IPS DF 19.7 (cell line): ENCODE measurements around the gene MANBA.

Source experiments
- DNase-seq: peaks from one replicate; pipeline ENCODE4 v3.0.0-alpha.2; 2013; ENCODE audit warnings: low read depth, low spot score

Gene MANBA

DNA sequence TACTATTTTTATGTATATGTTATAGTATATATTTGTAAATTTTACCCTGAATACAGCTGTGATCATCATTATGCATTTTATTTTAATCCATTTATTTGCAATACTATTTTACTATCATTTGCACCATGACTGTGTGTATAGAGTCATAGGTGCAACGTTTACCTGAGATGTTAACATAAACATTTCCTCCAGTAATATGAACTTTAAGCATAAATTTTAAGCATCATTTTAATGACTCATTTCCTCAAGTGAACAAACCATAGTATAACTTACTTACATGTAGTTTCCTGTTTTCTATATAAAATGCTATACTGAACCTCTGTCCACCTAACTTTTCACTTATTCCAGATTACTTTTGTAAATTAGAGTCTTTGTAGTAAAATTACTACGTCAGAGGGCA, 166.8 kb downstream of the MANBA start:
- DNase-seq, result no peak

DNA sequence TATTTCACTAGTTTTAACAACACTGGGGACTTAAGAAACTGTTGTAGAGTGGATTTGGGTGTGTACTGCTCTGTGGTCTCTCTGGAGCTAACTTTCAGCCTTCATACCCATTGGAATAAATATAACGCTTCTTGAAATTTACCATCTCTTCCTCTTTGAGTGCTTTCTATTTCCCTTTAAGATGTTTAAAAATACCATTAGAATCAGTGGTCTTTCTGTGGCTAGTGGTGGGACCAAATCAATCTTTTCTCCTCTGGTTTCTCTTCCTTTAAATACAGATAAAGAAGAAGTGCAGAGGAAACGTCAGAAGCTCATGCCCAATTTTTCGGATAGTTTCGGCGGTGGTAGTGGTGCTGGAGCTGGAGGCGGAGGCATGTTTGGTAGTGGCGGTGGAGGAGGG, 167.6 kb downstream of the MANBA start:
- no peak for DNase-seq

DNA sequence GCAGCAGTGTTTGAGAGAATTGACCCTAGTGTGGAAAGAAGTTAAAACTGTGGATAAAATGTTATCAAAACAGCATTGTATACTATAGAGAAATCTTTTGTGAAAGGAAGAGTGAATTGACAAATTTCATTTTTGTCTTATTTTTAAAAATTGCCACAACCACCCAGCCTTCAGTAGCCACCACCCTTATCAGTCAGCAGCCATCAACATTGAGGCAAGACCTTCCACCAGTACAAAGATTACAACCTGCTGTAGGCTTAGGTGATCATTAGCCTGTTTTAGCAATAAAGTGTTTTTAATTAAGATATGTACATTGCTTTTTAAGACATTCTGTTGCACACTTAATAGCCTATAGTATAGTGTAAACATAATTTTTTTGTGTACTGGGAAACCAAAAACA, 168.5 kb downstream of the MANBA start:
- no peak for DNase-seq

DNA sequence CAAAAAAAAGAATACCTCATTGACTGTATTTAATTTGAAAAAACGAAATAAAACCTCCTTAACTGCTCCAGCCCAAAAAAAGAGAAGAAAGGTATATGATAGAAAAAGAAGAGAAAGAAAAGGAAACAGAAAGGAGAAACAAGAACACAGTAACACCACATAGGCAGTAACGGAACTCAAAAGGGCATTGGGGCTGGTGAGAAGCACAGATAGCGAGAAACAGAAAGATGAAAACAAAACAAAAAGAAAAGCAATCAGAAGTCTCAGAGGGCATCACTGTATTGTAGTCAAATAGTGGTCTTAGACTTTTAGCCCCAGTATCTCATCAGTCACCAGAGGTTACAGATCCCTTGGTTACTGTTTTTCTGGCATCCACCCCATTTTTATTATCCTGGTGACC, 171.0 kb downstream of the MANBA start:
- no peak for DNase-seq

DNA sequence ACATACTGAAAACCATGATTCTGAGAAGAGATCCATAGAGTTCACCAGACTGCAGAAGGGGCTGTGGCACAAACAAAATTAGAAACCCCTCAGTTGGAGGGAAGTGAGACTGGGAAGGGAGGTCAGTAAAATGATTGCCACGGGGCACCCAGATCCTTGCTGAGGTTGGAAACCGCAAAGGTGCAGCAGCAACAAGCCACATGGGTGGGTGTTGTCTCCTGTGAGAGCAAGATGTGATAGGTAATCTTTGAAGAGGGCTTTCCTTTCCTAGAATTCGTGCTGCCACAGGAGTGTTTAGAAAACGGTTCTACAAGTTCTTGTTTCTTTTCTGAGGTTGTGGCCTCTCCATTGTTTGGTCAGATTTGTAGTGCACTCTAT, 174.1 kb downstream of the MANBA start:
- DNase-seq, result no peak

DNA sequence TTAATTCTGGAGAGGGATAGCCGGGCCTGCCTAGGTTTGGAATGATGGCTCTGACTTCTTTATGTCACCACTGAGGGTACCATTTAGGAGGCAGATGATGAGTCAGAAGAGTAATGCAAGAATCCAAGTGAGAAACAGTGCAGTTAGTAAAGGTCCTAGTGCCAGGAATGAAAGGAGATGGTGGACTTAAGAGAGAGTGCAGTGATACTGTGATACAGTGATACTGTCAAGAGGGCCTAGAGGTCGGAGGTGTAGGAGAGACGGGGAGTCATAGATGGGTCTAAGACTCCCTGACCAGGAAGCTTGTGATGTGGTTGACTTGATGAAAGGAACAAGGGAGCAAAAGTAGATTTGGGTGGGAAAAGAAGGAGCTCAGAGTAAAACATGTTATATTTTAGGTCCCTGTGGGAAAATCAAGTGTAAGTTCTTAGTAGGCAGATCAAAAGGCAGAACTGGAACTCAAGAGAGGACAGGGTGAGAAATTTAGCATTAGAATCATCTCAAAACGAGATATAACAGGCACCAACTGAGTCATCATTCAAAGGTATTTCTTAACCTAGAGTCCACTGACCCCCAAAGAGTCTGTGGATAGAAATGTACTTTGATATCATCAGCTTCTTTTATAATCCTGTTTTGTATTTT, 174.6 kb downstream of the MANBA start:
- no peak for DNase-seq

DNA sequence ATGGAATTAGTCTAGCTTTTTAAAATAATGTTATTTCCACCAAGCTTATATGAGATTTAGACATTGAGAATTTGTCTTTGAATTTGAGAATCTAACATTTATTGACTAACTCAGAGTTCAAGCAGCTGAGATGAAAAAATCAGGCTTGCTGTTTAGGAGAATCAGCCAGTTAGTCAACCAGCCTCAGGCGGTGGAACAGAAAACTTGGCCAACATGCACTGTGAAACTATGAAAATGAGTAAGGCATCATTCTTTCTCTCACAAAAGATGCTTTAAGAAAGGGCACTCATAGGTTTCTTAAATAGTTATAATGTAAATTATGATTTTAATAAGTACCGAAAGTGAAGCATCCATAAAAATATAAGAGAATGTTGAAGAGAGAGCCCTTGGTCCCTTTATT, 175.4 kb downstream of the MANBA start:
- no peak for DNase-seq

DNA sequence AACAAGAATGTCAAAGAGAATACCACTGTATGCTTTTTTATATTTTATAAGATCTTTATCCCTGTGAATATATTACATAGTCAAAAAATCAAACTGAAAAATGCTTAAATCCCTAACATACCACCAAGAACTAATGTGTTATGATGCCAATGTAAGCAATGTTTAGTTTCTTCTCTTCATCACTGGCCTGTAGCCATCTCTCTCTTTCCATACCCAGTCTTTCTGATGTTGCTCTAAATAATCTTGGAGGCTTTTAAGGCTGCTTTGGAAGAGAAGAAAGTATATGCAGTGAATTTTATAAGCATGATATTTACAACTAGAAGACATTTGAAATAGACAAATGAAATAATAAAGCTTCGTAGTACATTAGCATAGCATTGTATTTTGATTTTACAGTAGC, 176.7 kb downstream of the MANBA start:
- no peak for DNase-seq
